A549 (cell line): ENCODE data around the gene CDH1. TPM values are rescaled to one million over a fixed set of nuclear protein-coding genes. Genes with fewer than 3 reads are reported as not detected.

Experiments
- ATAC-seq, 2 experiments: fragments of 200-7000 bp in 1 of 2; fragments of >200 bp in 1 of 2; cut with Nextera tagmentation in 1 of 2; cut with Tn5 transposase in 1 of 2; 3 replicates each; pipeline versions ENCODE4 v1.8.0 to v1.9.1; 2018 to 2020; ENCODE audit warnings: mild to moderate bottlenecking in 1 of 2, moderate library complexity in 1 of 2
- CTCF ChIA-PET: fragments of 300-600 bp; sonication (Branson Sonifier 250); formaldehyde crosslinking; extraction: SDS; loops from one replicate; lab custom pipeline; 2021; ENCODE audit warnings: antibody characterized with exemption, inconsistent platforms; lab: Yijun Ruan, JAX
- POLR2A ChIA-PET: fragments of 350-600 bp; formaldehyde crosslinking; extraction: SDS; loops from one replicate; lab custom pipeline; 2021; ENCODE audit warnings: antibody characterized with exemption, inconsistent platforms; lab: Yijun Ruan, JAX
- DNase-seq, 2 experiments: peaks; one replicate each; pipeline versions ENCODE4 v3.0.0 to v3.0.0-alpha.2; 2011 to 2016; ENCODE audit warnings: low read depth in 1 of 2, low spot score in 1 of 2
- FAIRE-seq: peaks from 2 replicates; lab custom pipeline; 2011; peaks lifted over from hg19 to GRCh38; lab: Jason Lieb, UNC
- H3K27ac ChIP-seq, 2 experiments: fragments of >200 bp; sonication (Bioruptor Twin); formaldehyde crosslinking; 3 replicates each; pipeline ENCODE4 v1.5.1; 2016 to 2017
- H3K4me1 ChIP-seq: fragments of >200 bp; sonication (Bioruptor Twin); formaldehyde crosslinking; 3 replicates; pipeline ENCODE4 v1.6.1; 2016
- H3K4me2 ChIP-seq: fragments of >200 bp; sonication (Bioruptor Twin); formaldehyde crosslinking; 3 replicates; pipeline ENCODE4 v1.6.1; 2016
- H3K4me3 ChIP-seq: fragments of >200 bp; sonication (Bioruptor Twin); formaldehyde crosslinking; 3 replicates; pipeline ENCODE4 v1.5.1; 2016
- H3K9me3 ChIP-seq: fragments of >200 bp; sonication (Bioruptor Twin); formaldehyde crosslinking; 3 replicates; pipeline ENCODE4 v1.6.1; 2016
- CHD2 ChIP-seq: fragments of 150-350 bp; IDR thresholded peaks from 2 replicates; pipeline ENCODE4 v1.6.1; 2014; ENCODE audit warnings: low read length; ENCODE audit not compliant: partially characterized antibody
- EHF ChIP-seq: fragments of 250-450 bp; sonication (Bioruptor Pico); IDR thresholded peaks from 2 replicates; pipeline ENCODE4 v1.5.0; 2020; ENCODE audit warnings: mild to moderate bottlenecking
- HDAC2 ChIP-seq: fragments of 200-600 bp; sonication (generic); IDR thresholded peaks from 2 replicates; pipeline ENCODE4 v1.6.1; 2016
- HOXB5 ChIP-seq: fragments of 250-450 bp; sonication (Bioruptor Pico); IDR thresholded peaks from 2 replicates; pipeline ENCODE4 v1.5.0; 2020; ENCODE audit warnings: mild to moderate bottlenecking, moderate library complexity
- JUN ChIP-seq, 2 experiments: fragments of >200 bp; sonication (Bioruptor Twin); formaldehyde crosslinking; IDR thresholded peaks; 2 replicates in 1 of 2; 3 replicates in 1 of 2; pipeline ENCODE4 v1.6.1; 2016 to 2017
- KDM1A ChIP-seq: fragments of 200-600 bp; sonication (generic); IDR thresholded peaks from 2 replicates; pipeline ENCODE4 v1.6.1; 2016; ENCODE audit warnings: low read depth, mild to moderate bottlenecking
- KDM5A ChIP-seq: fragments of 200-600 bp; sonication (generic); IDR thresholded peaks from 2 replicates; pipeline ENCODE4 v1.6.1; 2016; ENCODE audit warnings: antibody characterized with exemption, mild to moderate bottlenecking
- MYC ChIP-seq: IDR thresholded peaks from 2 replicates; pipeline ENCODE4 v1.6.1; 2012; ENCODE audit warnings: mild to moderate bottlenecking, inconsistent platforms, low read length, improper control_type of control experiment, borderline replicate concordance
- NR3C1 ChIP-seq: fragments of >200 bp; sonication (Bioruptor Twin); formaldehyde crosslinking; IDR thresholded peaks from 3 replicates; pipeline ENCODE4 v1.6.1; 2017
- POLR2A ChIP-seq: IDR thresholded peaks from 2 replicates; pipeline ENCODE4 v1.6.1; 2012; ENCODE audit warnings: mild to moderate bottlenecking, low read length
- RCOR1 ChIP-seq: fragments of 150-350 bp; IDR thresholded peaks from 2 replicates; pipeline ENCODE4 v1.6.1; 2014; ENCODE audit warnings: antibody characterized with exemption, low read length, low read depth
- ZFP36 ChIP-seq: fragments of 450-650 bp; IDR thresholded peaks from 2 replicates; pipeline ENCODE4 v1.6.1; 2014; ENCODE audit warnings: borderline replicate concordance; ENCODE audit not compliant: partially characterized antibody
- WGBS: methylation state at CpG from one replicate; pipeline ENCODE4 v1.1.6; 2017; ENCODE audit errors: missing lambda C conversion rate; 5-methylcytosine and 5-hydroxymethylcytosine counted together
- polyA plus RNA-seq, 4 experiments: library from polyadenylated mRNA; depleted of rRNA in 3 of 4; stranded (reverse); fragments of >200 nt; fragmentation: RNase III in 1 of 4; extraction: RNeasy Plus Mini Kit Qiagen cat#74134 plus additional on column Dnase treatment in 1 of 4; gene quantifications; 2 replicates in 3 of 4; 3 replicates in 1 of 4; pipeline ENCODE4 v1.2.3, GENCODE V29; 2011 to 2017
- TF ChIP-seq, protein P1 (sequence below): fragments of 200-600 bp; sonication (generic); IDR thresholded peaks from 2 replicates; pipeline ENCODE4 v1.6.1; 2016; ENCODE audit warnings: antibody characterized with exemption, mild to moderate bottlenecking, moderate library complexity
- TF ChIP-seq, protein P2 (sequence below): fragments of 250-450 bp; sonication (Bioruptor Pico); IDR thresholded peaks from 2 replicates; pipeline ENCODE4 v1.5.0; 2021; ENCODE audit warnings: mild to moderate bottlenecking, moderate library complexity, borderline replicate concordance
- TF ChIP-seq, protein P3 (sequence below): fragments of >200 bp; sonication (Bioruptor Twin); formaldehyde crosslinking; IDR thresholded peaks from 3 replicates; pipeline ENCODE4 v1.6.1; 2016
- TF ChIP-seq, protein P4 (sequence below): fragments of >200 bp; sonication (Bioruptor Twin); formaldehyde crosslinking; IDR thresholded peaks from 3 replicates; pipeline ENCODE4 v1.5.1; 2016
- TF ChIP-seq, protein P5 (sequence below): fragments of 450-650 bp; IDR thresholded peaks from 2 replicates; pipeline ENCODE4 v1.6.1; 2014; ENCODE audit warnings: antibody characterized with exemption
- TF ChIP-seq, protein P6 (sequence below): IDR thresholded peaks from 2 replicates; pipeline ENCODE4 v1.6.1; 2012

CDH1 gene
- polyA plus RNA-seq, 2 of the 4 experiments (the other 2 are of a cell fraction), result 6.0 to 24.5 TPM

DNA sequence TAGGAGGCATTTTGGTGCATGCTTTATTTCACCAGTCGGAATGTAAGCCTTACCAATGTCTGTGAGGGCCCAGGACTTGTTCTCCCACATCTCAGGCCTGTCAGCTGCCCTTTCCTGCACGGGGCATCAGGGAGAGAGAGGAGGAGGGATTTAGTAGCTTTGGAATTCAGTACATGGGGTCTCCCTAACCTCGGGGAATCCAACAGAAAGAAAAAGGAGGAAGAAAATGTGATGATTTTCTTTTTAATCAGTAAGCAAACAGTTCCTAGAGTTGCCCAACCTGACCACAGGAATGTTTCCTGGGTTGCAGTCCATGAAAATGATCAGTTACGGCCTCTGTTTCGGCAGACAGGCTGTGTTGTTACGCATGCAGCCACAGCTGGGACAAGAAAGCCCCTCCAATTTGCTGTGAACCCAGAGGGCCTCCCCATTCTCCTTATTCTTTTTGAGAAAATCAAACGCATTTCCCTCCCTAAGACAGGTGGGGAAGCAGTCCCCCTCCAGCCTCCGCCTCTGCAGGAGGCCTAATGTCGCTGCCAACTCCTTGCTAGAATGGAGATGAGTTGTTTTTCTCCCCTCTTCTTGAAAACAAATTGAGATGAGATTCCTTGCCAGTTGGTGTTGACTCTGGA, 53.2 kb downstream of the CDH1 start (continued):
- TF ChIP-seq, protein P1, sequence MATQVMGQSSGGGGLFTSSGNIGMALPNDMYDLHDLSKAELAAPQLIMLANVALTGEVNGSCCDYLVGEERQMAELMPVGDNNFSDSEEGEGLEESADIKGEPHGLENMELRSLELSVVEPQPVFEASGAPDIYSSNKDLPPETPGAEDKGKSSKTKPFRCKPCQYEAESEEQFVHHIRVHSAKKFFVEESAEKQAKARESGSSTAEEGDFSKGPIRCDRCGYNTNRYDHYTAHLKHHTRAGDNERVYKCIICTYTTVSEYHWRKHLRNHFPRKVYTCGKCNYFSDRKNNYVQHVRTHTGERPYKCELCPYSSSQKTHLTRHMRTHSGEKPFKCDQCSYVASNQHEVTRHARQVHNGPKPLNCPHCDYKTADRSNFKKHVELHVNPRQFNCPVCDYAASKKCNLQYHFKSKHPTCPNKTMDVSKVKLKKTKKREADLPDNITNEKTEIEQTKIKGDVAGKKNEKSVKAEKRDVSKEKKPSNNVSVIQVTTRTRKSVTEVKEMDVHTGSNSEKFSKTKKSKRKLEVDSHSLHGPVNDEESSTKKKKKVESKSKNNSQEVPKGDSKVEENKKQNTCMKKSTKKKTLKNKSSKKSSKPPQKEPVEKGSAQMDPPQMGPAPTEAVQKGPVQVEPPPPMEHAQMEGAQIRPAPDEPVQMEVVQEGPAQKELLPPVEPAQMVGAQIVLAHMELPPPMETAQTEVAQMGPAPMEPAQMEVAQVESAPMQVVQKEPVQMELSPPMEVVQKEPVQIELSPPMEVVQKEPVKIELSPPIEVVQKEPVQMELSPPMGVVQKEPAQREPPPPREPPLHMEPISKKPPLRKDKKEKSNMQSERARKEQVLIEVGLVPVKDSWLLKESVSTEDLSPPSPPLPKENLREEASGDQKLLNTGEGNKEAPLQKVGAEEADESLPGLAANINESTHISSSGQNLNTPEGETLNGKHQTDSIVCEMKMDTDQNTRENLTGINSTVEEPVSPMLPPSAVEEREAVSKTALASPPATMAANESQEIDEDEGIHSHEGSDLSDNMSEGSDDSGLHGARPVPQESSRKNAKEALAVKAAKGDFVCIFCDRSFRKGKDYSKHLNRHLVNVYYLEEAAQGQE, result no peak
- no peak for TF ChIP-seq CHD2

DNA sequence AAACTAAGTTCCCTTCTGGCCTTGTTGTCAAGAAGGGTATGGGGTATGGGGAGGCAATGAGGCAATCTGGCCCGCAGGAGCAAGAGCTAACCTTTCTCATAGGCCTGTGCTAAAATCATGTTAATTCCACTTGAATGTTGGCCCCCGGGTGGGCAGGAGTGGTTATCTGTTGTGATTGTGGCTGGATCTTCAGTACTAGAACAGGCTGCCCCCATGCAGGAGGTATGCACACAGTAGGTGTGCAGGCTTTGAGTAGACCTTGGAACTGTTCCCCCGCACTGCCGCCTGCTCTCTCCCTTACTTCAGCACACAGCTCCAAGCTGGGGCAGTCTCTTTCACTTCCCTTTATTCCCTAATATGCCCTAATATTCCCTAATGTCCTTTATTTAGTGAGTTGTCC, 53.9 kb downstream of the CDH1 start:
- peaks cover 56% of the 10 kb centered on the region for H3K4me1 ChIP-seq
- DNase-seq (no peak), ATAC-seq (no peak; a peak in 1 of 6 replicates), FAIRE-seq (no peak)
- 83% methylated on average over 4 of the region's 4 CpGs for WGBS
- peak overlapping the region; percentile 79 for H3K4me2 ChIP-seq
- peak overlapping the region; percentile 75 to 86 for H3K27ac ChIP-seq
- H3K4me3 ChIP-seq, result no peak overlapping the region
- ChIA-PET POLR2A (no interaction called here), CTCF (interaction anchor here (0.9 to 3.1 kb wide), 6 partner anchors 9 to 333 kb away, joined by 3 to 16 read pairs (median 4); no protein-coding TSS in a partner anchor)
- TF ChIP-seq POLR2A (no peak), HDAC2 (no peak), EHF (CRISPR knock-in tag) (no peak), ZFP36 (no peak), NR3C1 (no peak), KDM1A (no peak), RCOR1 (no peak), JUN (IDR thresholded peaks at IDR 0.05) (no peak), KDM5A (no peak), HOXB5 (CRISPR knock-in tag) (no peak), MYC (no peak)
- TF ChIP-seq, protein P2, sequence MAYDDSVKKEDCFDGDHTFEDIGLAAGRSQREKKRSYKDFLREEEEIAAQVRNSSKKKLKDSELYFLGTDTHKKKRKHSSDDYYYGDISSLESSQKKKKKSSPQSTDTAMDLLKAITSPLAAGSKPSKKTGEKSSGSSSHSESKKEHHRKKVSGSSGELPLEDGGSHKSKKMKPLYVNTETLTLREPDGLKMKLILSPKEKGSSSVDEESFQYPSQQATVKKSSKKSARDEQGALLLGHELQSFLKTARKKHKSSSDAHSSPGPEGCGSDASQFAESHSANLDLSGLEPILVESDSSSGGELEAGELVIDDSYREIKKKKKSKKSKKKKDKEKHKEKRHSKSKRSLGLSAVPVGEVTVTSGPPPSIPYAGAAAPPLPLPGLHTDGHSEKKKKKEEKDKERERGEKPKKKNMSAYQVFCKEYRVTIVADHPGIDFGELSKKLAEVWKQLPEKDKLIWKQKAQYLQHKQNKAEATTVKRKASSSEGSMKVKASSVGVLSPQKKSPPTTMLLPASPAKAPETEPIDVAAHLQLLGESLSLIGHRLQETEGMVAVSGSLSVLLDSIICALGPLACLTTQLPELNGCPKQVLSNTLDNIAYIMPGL (CRISPR knock-in tag), result no peak
- TF ChIP-seq, protein P3, sequence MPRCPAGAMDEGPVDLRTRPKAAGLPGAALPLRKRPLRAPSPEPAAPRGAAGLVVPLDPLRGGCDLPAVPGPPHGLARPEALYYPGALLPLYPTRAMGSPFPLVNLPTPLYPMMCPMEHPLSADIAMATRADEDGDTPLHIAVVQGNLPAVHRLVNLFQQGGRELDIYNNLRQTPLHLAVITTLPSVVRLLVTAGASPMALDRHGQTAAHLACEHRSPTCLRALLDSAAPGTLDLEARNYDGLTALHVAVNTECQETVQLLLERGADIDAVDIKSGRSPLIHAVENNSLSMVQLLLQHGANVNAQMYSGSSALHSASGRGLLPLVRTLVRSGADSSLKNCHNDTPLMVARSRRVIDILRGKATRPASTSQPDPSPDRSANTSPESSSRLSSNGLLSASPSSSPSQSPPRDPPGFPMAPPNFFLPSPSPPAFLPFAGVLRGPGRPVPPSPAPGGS, result no peak
- TF ChIP-seq, protein P4, sequence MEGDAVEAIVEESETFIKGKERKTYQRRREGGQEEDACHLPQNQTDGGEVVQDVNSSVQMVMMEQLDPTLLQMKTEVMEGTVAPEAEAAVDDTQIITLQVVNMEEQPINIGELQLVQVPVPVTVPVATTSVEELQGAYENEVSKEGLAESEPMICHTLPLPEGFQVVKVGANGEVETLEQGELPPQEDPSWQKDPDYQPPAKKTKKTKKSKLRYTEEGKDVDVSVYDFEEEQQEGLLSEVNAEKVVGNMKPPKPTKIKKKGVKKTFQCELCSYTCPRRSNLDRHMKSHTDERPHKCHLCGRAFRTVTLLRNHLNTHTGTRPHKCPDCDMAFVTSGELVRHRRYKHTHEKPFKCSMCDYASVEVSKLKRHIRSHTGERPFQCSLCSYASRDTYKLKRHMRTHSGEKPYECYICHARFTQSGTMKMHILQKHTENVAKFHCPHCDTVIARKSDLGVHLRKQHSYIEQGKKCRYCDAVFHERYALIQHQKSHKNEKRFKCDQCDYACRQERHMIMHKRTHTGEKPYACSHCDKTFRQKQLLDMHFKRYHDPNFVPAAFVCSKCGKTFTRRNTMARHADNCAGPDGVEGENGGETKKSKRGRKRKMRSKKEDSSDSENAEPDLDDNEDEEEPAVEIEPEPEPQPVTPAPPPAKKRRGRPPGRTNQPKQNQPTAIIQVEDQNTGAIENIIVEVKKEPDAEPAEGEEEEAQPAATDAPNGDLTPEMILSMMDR, result no peak
- TF ChIP-seq, protein P5, sequence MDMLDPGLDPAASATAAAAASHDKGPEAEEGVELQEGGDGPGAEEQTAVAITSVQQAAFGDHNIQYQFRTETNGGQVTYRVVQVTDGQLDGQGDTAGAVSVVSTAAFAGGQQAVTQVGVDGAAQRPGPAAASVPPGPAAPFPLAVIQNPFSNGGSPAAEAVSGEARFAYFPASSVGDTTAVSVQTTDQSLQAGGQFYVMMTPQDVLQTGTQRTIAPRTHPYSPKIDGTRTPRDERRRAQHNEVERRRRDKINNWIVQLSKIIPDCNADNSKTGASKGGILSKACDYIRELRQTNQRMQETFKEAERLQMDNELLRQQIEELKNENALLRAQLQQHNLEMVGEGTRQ, result no peak
- TF ChIP-seq, protein P6, sequence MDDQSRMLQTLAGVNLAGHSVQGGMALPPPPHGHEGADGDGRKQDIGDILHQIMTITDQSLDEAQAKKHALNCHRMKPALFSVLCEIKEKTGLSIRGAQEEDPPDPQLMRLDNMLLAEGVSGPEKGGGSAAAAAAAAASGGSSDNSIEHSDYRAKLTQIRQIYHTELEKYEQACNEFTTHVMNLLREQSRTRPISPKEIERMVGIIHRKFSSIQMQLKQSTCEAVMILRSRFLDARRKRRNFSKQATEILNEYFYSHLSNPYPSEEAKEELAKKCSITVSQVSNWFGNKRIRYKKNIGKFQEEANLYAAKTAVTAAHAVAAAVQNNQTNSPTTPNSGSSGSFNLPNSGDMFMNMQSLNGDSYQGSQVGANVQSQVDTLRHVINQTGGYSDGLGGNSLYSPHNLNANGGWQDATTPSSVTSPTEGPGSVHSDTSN, result no peak
- no peaks in the 10 kb centered on the region for H3K9me3 ChIP-seq
